Astrocyte of the spinal cord (primary cell): ENCODE data around the gene GSN.

ENCODE experiments used
- DNase-seq: peaks from one replicate; pipeline ENCODE4 v3.0.0; 2011; ENCODE audit warnings: low read depth, low spot score
- H3K4me3 ChIP-seq: 2 replicates; pipeline ENCODE4 v1.5.1; 2011; ENCODE audit warnings: low read depth, mild to moderate bottlenecking, low read length, moderate library complexity
- CTCF ChIP-seq: IDR thresholded peaks from 2 replicates; pipeline ENCODE4 v1.5.1; 2012; ENCODE audit warnings: low read depth, mild to moderate bottlenecking, low read length, inconsistent platforms
- in situ Hi-C: cut with HindIII; loops from 2 replicates; pipeline ENCODE4 v1.10.0; 2017; ENCODE audit warnings: low sequenced_read_pairs

Gene GSN

GRCh38 chr9:121259498-121259897 lies 8.5 kb upstream of the GSN start:
- H3K4me3 ChIP-seq: no peak overlapping the region
- no peak for DNase-seq
- no peak for TF ChIP-seq CTCF
- in situ Hi-C loops: no loop called here

- no peak for TF ChIP-seq CTCF
- no peak for DNase-seq
- in situ Hi-C loops: no loop called here
- no peak overlapping the region for H3K4me3 ChIP-seq
These were observed 8.0 kb upstream of the GSN start for GRCh38 chr9:121259935-121260334.

GRCh38 chr9:121260457-121261106 lies 7.4 kb upstream of the GSN start:
- in situ Hi-C loops: no loop called here
- TF ChIP-seq CTCF: no peak
- no peak for DNase-seq
- no peak overlapping the region for H3K4me3 ChIP-seq

- in situ Hi-C loops: no loop called here
- no peak for DNase-seq
- TF ChIP-seq CTCF: no peak
- H3K4me3 ChIP-seq: no peak overlapping the region
These were observed 6.9 kb upstream of the GSN start for GRCh38 chr9:121261107-121261460.

GRCh38 chr9:121261755-121262154 lies 6.2 kb upstream of the GSN start:
- H3K4me3 ChIP-seq: no peak overlapping the region
- no peak for DNase-seq
- no peak for TF ChIP-seq CTCF
- in situ Hi-C loops: no loop called here

GRCh38 chr9:121262423-121262822 lies 5.5 kb upstream of the GSN start:
- no peak for DNase-seq
- TF ChIP-seq CTCF: no peak
- in situ Hi-C loops: no loop called here
- H3K4me3 ChIP-seq: no peak overlapping the region

- in situ Hi-C loops: no loop called here
These were observed 5.0 kb upstream of the GSN start for GRCh38 chr9:121262953-121263352.

More at GRCh38 chr9:121262953-121263352, 5.0 kb upstream of the GSN start:
- DNase-seq: no peak
- TF ChIP-seq CTCF: no peak
- H3K4me3 ChIP-seq: no peak overlapping the region
